ENCODE data around the gene TFR2.

GRCh38 chr7:100626055-100626454, 15.3 kb downstream of the TFR2 start:
- TF ChIP-seq CTCF (IDR thresholded peaks at IDR 0.05 in 2 of 3, conservative IDR thresholded peaks at IDR 0.05 in 1 of 3; ENCODE audit: borderline replicate concordance in 1 of 3, insufficient read depth in 1 of 3, low read depth in 2 of 3, low read length in 2 of 3) (no peak), POLR2A (IDR thresholded peaks at IDR 0.05; ENCODE audit: borderline replicate concordance, extremely low read depth, insufficient read depth, insufficient read length) (no peak), JUND (IDR thresholded peaks at IDR 0.05) (no peak), SIN3A (IDR thresholded peaks at IDR 0.05; ENCODE audit: low read depth) (no peak), EZH2phosphoT487 (IDR thresholded peaks at IDR 0.05; ENCODE audit: borderline replicate concordance) (no peak), REST (IDR thresholded peaks at IDR 0.05; ENCODE audit: low read depth) (no peak), ZNF274 (IDR thresholded peaks at IDR 0.05; ENCODE audit: low read depth, low read length) (no peak), EZH2 (IDR thresholded peaks at IDR 0.05) (no peak)
- TF ChIP-seq, protein P1, sequence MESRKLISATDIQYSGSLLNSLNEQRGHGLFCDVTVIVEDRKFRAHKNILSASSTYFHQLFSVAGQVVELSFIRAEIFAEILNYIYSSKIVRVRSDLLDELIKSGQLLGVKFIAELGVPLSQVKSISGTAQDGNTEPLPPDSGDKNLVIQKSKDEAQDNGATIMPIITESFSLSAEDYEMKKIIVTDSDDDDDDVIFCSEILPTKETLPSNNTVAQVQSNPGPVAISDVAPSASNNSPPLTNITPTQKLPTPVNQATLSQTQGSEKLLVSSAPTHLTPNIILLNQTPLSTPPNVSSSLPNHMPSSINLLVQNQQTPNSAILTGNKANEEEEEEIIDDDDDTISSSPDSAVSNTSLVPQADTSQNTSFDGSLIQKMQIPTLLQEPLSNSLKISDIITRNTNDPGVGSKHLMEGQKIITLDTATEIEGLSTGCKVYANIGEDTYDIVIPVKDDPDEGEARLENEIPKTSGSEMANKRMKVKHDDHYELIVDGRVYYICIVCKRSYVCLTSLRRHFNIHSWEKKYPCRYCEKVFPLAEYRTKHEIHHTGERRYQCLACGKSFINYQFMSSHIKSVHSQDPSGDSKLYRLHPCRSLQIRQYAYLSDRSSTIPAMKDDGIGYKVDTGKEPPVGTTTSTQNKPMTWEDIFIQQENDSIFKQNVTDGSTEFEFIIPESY (IDR thresholded peaks at IDR 0.05; ENCODE audit: extremely low read depth, insufficient replicate concordance, low read length): no peak

Data from HCT116 (cell line).